Sigmoid colon (tissue), 7 donors: Measurements from ENCODE around the gene MTX1. TPM values are rescaled to one million over a fixed set of nuclear protein-coding genes. Genes with fewer than 3 reads are reported as not detected.
"Not testable (repeated sequence)": the region's sequence is repeated elsewhere in the genome, so short reads cannot be mapped to it uniquely, and the experiment has no call there.

Experiments
- DNase-seq: peaks from one replicate; pipeline ENCODE4 v3.0.0-alpha.2; 2019
- H3K27ac ChIP-seq, 4 donors: fragments of 200-600 bp; sonication (generic); one replicate each; pipeline ENCODE4 v1.5.1; 2016 to 2019; ENCODE audit warnings: mild to moderate bottlenecking in 1 of 4
- H3K27me3 ChIP-seq, 3 donors: fragments of 200-600 bp; sonication (generic); one replicate each; pipeline ENCODE4 v1.5.1; 2019; ENCODE audit warnings: mild to moderate bottlenecking in 1 of 3
- H3K36me3 ChIP-seq, 4 donors: fragments of 200-600 bp; sonication (generic); one replicate each; pipeline ENCODE4 v1.5.1; 2016 to 2019
- H3K4me1 ChIP-seq, 4 donors: fragments of 200-600 bp; sonication (generic); one replicate each; pipeline ENCODE4 v1.5.1; 2017 to 2019
- H3K4me3 ChIP-seq, 4 donors: fragments of 200-600 bp; sonication (generic); one replicate each; pipeline ENCODE4 v1.5.1; 2017 to 2019; ENCODE audit warnings: mild to moderate bottlenecking in 2 of 4, moderate library complexity in 1 of 4
- H3K9me3 ChIP-seq, 4 donors: fragments of 200-600 bp in 3 of 4; sonication (generic) in 3 of 4; one replicate each; pipeline versions ENCODE4 v1.5.1 to v1.6.1; 2013 to 2019
- EP300 ChIP-seq, 4 donors: sonication (generic); formaldehyde crosslinking; IDR thresholded peaks; one replicate each; pipeline ENCODE4 v1.6.1; 2017; ENCODE audit warnings: antibody characterized with exemption in 4 of 4
- POLR2A ChIP-seq, 2 donors: fragments of 450-650 bp; IDR thresholded peaks; one replicate each; pipeline ENCODE4 v1.6.1; 2016; ENCODE audit warnings: antibody characterized with exemption in 2 of 2, mild to moderate bottlenecking in 2 of 2, moderate library complexity in 2 of 2
- POLR2AphosphoS5 ChIP-seq, 4 donors: sonication (generic); formaldehyde crosslinking; IDR thresholded peaks; one replicate each; pipeline ENCODE4 v1.6.1; 2017; ENCODE audit warnings: antibody characterized with exemption in 4 of 4
- WGBS, 2 donors: extraction: QIAGEN DNeasy Blood & Tissue Kit; methylation state at CpG; one replicate each; pipeline ENCODE4 v1.1.7; 2013; 5-methylcytosine and 5-hydroxymethylcytosine counted together
- intact Hi-C: fragments of 100-400 bp; cut with DNase I; formaldehyde crosslinking; loops from one replicate; pipeline ENCODE4 v1.15.1; 2023
- polyA plus RNA-seq, 3 donors: library from polyadenylated mRNA; stranded (reverse); fragments of 200-250 nt; gene quantifications; one replicate each; pipeline ENCODE4 v1.2.3, GENCODE V29; 2013
- total RNA-seq, 4 donors: library from RNA; depleted of rRNA; stranded (reverse); fragments of >200 nt; gene quantifications; one replicate each; pipeline ENCODE4 v1.1.0, GENCODE V29; 2016
- TF ChIP-seq, protein P1 (sequence below), 4 experiments: fragments of 450-650 bp in 3 of 4; fragments of 200-600 bp in 1 of 4; IDR thresholded peaks; one replicate each; pipeline ENCODE4 v1.5.1; 2016 to 2019; ENCODE audit warnings: antibody characterized with exemption in 4 of 4, mild to moderate bottlenecking in 3 of 4, moderate library complexity in 2 of 4
- donor health status: healthy with polysubstance abuse.
- donor health status: Bipolar disorder and iron deficiency.
- donor health status: healthy.

MTX1 gene, protein sequence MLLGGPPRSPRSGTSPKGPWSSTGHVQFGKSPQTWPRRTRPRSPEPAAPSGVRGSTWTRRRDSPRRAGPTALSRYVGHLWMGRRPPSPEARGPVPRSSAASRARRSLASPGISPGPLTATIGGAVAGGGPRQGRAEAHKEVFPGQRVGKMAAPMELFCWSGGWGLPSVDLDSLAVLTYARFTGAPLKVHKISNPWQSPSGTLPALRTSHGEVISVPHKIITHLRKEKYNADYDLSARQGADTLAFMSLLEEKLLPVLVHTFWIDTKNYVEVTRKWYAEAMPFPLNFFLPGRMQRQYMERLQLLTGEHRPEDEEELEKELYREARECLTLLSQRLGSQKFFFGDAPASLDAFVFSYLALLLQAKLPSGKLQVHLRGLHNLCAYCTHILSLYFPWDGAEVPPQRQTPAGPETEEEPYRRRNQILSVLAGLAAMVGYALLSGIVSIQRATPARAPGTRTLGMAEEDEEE
- total RNA-seq: 10 to 100 TPM; 15.5 to 29.8 (median 27.7) TPM
- polyA plus RNA-seq: 10 to 100 TPM; 51.7 to 69.7 (median 53.2) TPM

DNA sequence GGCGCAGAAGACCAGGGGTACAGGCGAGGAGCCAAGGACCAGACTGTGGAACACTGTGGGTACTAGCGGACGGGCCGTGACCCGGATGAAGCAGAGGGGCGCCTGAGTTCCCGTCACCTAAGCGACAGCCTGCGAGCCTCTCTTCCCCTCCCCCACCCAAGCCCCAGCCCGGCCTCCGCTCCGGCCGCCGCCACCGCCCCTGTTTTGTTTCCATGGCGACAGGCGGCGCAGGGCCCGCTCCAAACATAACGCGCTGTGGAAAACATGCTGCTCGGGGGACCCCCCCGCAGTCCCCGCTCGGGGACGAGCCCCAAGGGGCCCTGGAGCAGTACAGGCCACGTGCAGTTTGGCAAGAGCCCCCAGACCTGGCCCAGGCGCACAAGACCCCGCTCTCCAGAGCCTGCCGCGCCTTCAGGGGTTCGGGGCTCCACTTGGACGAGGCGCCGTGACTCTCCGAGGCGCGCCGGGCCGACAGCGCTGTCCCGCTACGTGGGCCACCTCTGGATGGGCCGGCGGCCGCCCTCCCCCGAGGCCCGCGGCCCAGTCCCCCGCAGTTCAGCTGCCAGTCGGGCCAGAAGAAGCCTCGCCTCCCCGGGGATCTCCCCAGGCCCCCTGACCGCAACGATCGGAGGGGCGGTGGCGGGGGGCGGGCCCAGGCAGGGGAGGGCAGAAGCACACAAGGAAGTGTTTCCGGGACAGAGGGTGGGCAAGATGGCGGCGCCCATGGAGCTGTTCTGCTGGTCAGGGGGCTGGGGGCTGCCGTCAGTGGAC lies at the start of gene MTX1:
Gene MTX1 (plus strand): TSS at position 155 of the 771 bp plus-strand sequence. CDS start 110 bp downstream, at position 265.
- DNase-seq: peak; percentile 96
- H3K27me3 ChIP-seq: no peaks in the 10 kb centered on the region
- no peaks in the 10 kb centered on the region for H3K9me3 ChIP-seq
- 0 to 1% methylated on average over 64 of the region's 64 CpGs for WGBS, 2 donors
- H3K36me3 ChIP-seq: peaks cover 0 to 12% (median 0%) of the 10 kb centered on the region in 4 donors
- peak in 3 of 4 donors; percentile 65 to 86 (median 86) for TF ChIP-seq POLR2AphosphoS5 (IDR thresholded peaks at IDR 0.05)
- TF ChIP-seq EP300 (IDR thresholded peaks at IDR 0.05): peak in 1 of 4 donors; percentile 51
- TF ChIP-seq, protein P1, sequence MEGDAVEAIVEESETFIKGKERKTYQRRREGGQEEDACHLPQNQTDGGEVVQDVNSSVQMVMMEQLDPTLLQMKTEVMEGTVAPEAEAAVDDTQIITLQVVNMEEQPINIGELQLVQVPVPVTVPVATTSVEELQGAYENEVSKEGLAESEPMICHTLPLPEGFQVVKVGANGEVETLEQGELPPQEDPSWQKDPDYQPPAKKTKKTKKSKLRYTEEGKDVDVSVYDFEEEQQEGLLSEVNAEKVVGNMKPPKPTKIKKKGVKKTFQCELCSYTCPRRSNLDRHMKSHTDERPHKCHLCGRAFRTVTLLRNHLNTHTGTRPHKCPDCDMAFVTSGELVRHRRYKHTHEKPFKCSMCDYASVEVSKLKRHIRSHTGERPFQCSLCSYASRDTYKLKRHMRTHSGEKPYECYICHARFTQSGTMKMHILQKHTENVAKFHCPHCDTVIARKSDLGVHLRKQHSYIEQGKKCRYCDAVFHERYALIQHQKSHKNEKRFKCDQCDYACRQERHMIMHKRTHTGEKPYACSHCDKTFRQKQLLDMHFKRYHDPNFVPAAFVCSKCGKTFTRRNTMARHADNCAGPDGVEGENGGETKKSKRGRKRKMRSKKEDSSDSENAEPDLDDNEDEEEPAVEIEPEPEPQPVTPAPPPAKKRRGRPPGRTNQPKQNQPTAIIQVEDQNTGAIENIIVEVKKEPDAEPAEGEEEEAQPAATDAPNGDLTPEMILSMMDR (IDR thresholded peaks at IDR 0.05): no peak
- peak in 1 of 2 donors; percentile 54 for TF ChIP-seq POLR2A (IDR thresholded peaks at IDR 0.05)
- peak within 1 kb of the TSS; percentile 93 to 100 (median 98) for H3K27ac ChIP-seq
- peak within 1 kb of the TSS; percentile 49 to 86 (median 75) for H3K4me3 ChIP-seq
- H3K4me1 ChIP-seq: peaks cover 0 to 36% (median 30%) of the 10 kb centered on the region in 4 donors
- intact Hi-C loops: loop anchor here (1.0 to 5.0 kb wide), 4 partner anchors 14 to 116 kb away; a partner anchor contains a TSS

DNA sequence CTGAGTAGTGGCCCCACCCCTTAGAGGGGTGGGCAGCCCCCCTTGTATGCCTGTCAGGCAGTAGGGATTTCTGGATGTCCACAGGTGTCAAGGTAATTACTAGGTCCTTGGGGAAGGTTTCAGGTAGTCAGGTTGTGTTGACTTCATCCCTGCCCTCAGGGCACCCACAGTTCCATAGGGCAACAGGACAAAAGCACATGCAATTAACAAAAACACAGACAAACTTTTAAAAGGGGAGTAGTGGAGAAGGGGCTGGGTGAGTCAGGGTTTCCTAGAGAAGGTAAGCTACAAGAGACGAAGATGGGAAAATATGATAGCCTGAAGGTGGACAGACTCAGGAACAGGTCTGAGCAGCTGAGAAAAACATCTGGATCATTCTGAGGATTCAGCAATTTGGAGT lies 49.5 kb upstream of the MTX1 start:
- no peaks in the 10 kb centered on the region for H3K9me3 ChIP-seq
- H3K4me1 ChIP-seq: no peaks in the 10 kb centered on the region
- TF ChIP-seq, protein P1 (IDR thresholded peaks at IDR 0.05): no peak
- TF ChIP-seq POLR2A (IDR thresholded peaks at IDR 0.05): no peak
- TF ChIP-seq EP300 (IDR thresholded peaks at IDR 0.05): no peak
- TF ChIP-seq POLR2AphosphoS5 (IDR thresholded peaks at IDR 0.05): no peak
- peak; percentile 24 for DNase-seq
- no peak overlapping the region for H3K4me3 ChIP-seq
- no peaks in the 10 kb centered on the region for H3K36me3 ChIP-seq
- WGBS, 2 donors: 71 to 77% methylated on average over 1 of the region's 1 CpG
- intact Hi-C loops: no loop called here
- H3K27ac ChIP-seq: no peak overlapping the region
- no peaks in the 10 kb centered on the region for H3K27me3 ChIP-seq

DNA sequence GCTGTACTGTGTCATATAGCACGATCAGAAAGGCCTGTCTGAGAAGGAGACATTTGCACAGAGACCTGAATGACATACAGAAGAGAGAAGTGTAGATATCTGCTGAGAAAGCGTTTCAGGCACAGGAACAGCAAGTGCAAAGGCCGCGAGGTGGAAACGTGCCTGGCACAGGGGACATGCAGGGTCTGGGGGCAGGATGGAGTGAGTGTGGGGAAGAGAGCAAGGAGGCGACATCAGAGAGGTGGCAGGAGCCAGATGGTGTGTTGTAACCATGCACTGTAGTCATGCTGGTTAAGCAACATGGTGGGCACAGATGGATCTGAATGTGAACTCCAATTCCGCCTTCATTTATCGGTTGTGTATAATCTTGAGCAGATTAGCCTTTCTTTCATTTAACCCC lies 48.4 kb upstream of the MTX1 start:
- no peaks in the 10 kb centered on the region for H3K4me1 ChIP-seq
- WGBS, 2 donors: 80 to 89% methylated on average over 8 of the region's 8 CpGs
- no peaks in the 10 kb centered on the region for H3K36me3 ChIP-seq
- TF ChIP-seq POLR2A (IDR thresholded peaks at IDR 0.05): no peak
- no peak for TF ChIP-seq EP300 (IDR thresholded peaks at IDR 0.05)
- TF ChIP-seq, protein P1 (IDR thresholded peaks at IDR 0.05): no peak
- no peak for TF ChIP-seq POLR2AphosphoS5 (IDR thresholded peaks at IDR 0.05)
- H3K9me3 ChIP-seq: no peaks in the 10 kb centered on the region
- H3K27me3 ChIP-seq: no peaks in the 10 kb centered on the region
- DNase-seq: peak; percentile 34
- H3K4me3 ChIP-seq: no peak overlapping the region
- intact Hi-C loops: no loop called here
- no peak overlapping the region for H3K27ac ChIP-seq

DNA sequence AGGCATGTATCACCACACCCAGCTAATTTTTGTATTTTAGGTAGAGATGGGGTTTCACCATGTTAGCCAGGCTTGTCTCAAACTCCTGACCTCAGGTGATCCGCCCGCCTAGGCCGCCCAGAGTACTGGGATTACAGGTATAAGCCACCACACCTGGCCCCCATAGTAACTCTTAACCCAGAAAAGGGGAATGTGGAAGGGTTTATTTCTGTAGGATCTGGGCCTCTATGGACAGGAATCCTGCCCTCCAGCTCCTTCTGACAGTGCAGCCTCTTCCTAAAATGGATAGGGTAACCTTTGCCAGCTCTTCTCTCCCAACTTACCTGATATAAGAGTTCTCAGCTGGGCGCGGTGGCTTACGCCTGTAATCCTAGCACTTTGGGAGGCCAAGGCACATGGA lies 45.9 kb upstream of the MTX1 start:
- intact Hi-C loops, H3K27me3 ChIP-seq, H3K9me3 ChIP-seq, H3K36me3 ChIP-seq, H3K27ac ChIP-seq, H3K4me3 ChIP-seq: not testable (repeated sequence)
- peak; percentile 27 for DNase-seq
- 97 to 98% methylated on average over 6 of the region's 6 CpGs for WGBS, 2 donors
- peaks cover 0 to 16% (median 13%) of the 10 kb centered on the region in 4 donors for H3K4me1 ChIP-seq

DNA sequence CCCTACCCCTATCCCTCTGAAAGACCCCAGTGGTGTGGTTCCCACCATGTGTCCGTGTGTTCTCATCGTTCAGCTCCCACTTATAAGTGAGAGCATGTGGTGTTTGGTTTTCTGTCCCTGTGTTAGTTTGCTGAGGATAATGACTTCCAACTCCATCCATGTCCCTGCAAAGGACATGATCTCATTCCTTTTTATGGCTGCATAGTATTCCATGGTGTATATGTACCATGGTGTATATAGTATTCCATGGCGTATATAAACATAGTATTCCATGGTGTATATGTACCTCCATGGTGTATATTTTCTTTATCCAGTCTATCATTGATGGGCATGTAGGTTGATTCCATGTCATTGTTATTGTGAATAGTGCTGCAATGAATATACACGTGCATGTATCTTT lies 44.7 kb upstream of the MTX1 start:
- H3K36me3 ChIP-seq, intact Hi-C loops, H3K27me3 ChIP-seq, DNase-seq, H3K4me3 ChIP-seq, H3K27ac ChIP-seq, H3K9me3 ChIP-seq: not testable (repeated sequence)
- peaks cover 0 to 21% (median 18%) of the 10 kb centered on the region in 4 donors for H3K4me1 ChIP-seq
- WGBS, 2 donors: 97 to 99% methylated on average over 4 of the region's 4 CpGs

DNA sequence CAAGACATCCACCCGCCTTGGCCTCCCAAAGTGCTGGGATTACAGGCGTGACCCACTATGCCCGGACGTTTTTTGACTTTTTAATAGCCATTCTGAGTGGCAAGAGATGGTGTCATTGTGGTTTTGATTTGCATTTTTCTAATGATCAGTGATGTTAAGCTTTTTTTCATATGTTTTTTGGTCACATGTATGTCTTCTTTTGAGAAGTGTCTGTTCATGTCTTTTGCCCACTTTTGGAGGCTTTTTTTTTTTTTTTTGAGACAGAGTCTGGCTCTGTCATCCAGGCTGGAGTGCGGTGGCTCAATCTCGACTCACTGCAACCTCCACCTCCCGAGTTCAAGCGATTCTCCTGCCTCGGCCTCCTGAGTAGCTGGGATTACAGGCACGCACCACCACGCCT lies 43.9 kb upstream of the MTX1 start:
- DNase-seq, H3K9me3 ChIP-seq, H3K4me3 ChIP-seq, H3K27ac ChIP-seq, H3K27me3 ChIP-seq: not testable (repeated sequence)
- WGBS, 2 donors: 94 to 95% methylated on average over 11 of the region's 11 CpGs
- Histone ChIP-seq H3K36me3 (peaks cover 7 to 12% (median 8%) of the 10 kb centered on the region in 4 donors), H3K4me1 (peaks cover 0 to 21% (median 18%) of the 10 kb centered on the region in 4 donors)
- intact Hi-C loops: loop anchor here (5.0 kb wide), 1 partner anchor 37 kb away; the partner anchor contains the start of gene EFNA1
